GM19463 (cell line): ENCODE results near the gene EFCAB6.

Source experiments
- ATAC-seq: cut with Tn5 transposase; IDR thresholded peaks from one replicate; pipeline ENCODE4 v1.9.1; 2021; ENCODE audit warnings: mild to moderate bottlenecking, moderate library complexity; ENCODE audit not compliant: unreplicated experiment

The EFCAB6 gene, protein sequence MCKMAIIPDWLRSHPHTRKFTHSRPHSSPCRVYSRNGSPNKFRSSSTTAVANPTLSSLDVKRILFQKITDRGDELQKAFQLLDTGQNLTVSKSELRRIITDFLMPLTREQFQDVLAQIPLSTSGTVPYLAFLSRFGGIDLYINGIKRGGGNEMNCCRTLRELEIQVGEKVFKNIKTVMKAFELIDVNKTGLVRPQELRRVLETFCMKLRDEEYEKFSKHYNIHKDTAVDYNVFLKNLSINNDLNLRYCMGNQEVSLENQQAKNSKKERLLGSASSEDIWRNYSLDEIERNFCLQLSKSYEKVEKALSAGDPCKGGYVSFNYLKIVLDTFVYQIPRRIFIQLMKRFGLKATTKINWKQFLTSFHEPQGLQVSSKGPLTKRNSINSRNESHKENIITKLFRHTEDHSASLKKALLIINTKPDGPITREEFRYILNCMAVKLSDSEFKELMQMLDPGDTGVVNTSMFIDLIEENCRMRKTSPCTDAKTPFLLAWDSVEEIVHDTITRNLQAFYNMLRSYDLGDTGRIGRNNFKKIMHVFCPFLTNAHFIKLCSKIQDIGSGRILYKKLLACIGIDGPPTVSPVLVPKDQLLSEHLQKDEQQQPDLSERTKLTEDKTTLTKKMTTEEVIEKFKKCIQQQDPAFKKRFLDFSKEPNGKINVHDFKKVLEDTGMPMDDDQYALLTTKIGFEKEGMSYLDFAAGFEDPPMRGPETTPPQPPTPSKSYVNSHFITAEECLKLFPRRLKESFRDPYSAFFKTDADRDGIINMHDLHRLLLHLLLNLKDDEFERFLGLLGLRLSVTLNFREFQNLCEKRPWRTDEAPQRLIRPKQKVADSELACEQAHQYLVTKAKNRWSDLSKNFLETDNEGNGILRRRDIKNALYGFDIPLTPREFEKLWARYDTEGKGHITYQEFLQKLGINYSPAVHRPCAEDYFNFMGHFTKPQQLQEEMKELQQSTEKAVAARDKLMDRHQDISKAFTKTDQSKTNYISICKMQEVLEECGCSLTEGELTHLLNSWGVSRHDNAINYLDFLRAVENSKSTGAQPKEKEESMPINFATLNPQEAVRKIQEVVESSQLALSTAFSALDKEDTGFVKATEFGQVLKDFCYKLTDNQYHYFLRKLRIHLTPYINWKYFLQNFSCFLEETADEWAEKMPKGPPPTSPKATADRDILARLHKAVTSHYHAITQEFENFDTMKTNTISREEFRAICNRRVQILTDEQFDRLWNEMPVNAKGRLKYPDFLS (N-terminal part only)

DNA sequence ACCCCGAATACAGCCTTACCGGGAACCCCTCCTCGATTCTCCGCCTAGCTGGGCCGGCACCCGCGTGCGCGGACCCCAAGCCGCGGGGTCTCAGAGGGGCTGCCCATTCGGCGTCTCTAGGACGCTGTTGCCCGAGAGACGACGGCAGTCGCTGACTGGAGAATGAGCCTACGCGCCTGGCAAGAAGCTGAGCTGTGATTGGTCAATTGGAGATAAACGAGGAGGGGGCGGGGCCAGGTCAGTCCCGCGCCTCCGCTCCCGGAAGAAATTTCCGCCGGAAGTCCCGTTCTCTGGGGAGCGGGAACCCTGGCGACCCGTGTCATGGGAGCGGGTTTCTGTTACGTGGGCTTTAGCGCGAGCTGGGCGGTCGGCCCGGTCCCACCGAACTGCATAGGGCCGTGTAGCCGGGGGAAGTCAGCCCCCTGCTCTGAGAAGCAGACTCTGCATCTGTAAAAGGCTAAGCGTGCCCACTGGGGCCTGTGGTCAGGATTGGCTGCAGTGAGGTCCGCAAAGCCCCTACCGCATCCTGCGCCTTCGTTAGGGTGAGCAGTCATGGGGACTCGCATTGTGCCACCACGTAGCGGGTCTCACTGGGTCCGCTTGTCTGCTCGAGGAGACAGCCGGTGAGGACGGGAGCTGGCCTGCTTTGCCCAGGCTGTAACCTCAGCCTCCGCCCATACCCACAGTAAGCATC lies at the start of gene EFCAB6:
Gene EFCAB6, minus strand, starts transcription at position 157 of the 694 bp plus-strand sequence. CDS start 29,987 bp downstream, outside the sequence.
- peak; percentile 81 for ATAC-seq

DNA sequence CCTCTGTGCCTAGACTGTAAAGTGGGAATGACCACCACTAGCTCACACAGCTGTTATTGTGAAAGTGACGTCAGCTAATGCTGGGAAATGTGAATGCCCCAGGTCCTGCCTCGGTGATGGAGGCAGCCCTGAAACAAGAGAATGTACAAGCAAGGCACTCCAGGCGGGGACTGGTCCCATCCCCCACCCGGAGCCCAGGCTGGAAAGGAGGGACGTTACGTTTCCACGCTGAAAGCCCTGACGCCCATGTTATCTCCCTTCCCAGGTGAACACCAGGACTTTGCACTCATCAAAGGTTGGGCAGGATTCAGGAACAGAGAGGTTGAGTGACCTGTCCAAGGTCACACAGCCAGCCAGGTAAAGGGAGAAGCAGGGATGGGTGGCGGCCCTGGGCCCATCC lies 49.4 kb upstream of the EFCAB6 start:
- no peak for ATAC-seq

DNA sequence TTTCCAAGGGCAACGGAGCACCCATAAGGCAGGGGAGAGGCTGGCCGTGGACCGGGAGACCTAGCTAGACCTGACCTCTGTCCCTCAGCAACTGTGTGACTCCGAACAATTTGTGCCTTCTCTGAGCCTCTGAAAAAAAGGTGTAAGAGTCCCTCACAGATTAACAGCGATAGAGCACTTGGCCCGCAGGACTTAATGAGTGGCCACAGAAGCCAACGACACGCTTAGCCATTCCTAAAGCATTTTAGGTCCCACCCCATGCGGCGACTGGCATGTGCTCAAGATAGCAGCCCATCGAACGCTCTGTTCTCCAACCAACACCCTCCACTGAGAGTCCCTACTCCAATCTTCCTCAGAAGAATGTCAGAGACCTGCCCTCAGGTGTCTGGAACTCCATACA lies 48.7 kb upstream of the EFCAB6 start:
- ATAC-seq, result no peak

DNA sequence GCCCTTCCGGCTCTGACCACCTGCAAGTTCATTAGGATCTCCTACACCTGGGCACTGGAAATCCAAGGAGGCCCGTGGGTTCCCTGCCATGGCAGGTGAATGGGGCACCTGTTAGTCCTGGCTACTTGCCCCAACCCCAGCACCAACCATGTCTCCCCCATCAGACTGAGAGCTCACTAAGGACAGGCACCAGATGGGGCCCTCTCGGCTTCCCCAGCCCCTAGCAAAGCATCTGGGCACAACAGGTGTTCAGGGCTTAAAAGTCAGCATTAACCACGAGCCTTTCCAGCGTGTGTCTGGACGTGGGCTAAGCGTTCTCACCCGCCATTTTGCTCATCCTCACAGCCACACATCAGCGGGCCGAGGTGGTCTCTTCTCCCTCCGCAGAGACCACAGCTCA lies 48.0 kb upstream of the EFCAB6 start:
- no peak for ATAC-seq

DNA sequence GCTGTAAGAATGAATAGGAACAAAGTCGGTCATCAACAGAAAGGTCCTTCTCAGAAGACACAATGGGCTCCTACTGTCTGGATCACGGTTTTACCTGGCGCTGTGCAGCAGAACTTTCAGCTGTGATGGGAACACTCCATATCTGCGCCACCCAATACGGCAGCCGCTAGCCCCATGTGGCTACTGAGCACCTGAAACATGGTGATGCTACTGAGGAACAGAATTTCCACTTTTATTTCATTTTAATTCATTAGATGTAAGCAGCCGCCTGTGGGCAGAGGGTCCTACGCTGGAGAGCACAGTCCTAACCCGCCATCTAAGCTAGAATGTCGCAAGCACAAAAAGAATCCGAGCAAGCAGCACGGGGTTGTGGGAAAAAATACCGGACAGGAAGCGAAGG lies 47.5 kb upstream of the EFCAB6 start:
- no peak for ATAC-seq

DNA sequence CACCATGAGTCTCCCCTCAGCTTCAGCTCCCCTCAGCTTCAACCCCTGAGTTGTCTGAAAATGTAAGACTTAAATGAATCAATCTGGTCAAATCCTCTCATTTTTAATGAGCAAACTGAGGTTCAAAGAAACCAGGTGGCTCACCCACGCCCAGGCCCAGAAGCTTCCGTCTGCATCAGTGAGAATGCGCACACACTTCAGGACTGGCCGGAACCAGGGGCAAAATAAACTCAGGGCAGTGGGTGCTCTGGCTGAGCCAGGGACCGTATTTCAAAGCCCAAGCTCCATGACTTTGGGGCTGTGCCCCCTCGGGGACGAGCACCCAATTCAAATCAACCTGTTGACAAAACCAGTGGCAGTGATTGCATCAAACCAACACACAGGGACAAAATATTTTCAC lies 47.1 kb upstream of the EFCAB6 start:
- no peak for ATAC-seq

DNA sequence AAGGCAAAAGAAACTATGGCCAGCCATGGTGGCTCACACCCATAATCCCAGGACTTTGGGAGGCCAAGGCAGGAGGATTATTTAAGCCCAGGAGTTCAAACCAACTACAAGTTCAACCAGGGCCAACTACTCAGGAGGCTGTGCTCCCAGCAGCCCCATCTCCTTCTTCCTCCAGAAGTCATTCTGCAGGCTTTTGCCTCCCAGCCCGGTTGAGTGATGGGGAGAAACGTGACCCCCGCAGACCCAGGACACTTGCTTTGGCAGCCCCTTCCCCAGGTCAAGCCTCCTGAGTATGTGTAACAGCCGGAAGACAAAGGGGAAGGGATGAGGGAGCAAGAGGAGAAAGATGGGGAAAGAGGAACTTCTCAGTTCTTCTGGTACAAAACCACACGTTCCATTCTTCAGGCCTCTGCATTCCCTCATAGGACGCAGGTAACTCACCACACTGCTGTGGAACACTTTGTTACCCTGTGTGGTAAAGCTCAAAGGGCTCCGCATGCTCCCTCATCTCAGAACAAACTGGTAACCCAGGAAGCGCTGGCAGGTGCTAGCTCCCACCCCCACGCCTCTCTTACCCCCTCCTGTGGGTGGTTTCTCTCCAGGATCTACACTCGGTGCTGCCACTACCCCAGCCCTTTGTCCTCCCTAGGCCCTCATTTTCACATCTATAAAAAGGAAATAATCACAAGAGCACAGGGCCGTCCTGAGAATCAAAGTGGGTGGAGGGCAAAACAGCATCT lies 46.2 kb upstream of the EFCAB6 start:
- ATAC-seq, result no peak

DNA sequence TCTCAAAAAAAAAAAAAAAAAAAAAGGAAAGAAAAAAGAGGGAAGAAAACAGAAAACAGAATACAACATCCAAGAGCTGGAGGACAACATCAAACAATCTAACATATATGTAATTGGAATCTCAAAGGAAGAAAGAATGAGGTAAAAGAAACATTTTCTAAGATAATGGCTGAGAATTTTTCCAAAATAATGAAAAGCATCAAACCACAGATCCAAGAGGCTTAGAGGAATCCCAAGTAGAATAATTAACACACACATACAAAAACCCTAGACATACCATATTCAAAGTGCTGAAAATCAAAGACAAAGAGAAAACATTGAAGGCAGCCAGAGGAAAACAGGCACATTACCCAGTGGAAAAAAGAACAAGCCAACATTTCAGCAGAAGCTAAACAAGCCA lies 45.3 kb upstream of the EFCAB6 start:
- ATAC-seq, result no peak

DNA sequence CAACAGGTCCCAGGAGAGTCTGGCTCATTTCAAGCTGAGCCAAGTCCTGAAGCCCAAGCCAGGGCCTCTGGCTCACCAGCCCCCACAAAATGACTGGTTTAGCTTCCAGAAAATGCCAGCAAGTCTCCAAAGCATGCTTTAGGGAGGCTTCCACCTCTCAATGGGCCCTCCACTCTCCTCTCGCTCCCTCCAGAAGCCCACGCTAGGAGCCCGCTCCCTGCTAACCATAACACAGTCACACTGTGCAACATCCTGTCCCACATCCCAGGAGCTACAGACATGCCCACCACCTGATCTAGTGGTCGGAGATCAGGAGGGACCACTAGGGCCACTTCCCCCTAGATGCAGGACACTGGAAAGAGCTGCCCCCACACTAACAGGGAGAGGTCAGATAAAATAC lies 43.3 kb upstream of the EFCAB6 start:
- ATAC-seq, result no peak

DNA sequence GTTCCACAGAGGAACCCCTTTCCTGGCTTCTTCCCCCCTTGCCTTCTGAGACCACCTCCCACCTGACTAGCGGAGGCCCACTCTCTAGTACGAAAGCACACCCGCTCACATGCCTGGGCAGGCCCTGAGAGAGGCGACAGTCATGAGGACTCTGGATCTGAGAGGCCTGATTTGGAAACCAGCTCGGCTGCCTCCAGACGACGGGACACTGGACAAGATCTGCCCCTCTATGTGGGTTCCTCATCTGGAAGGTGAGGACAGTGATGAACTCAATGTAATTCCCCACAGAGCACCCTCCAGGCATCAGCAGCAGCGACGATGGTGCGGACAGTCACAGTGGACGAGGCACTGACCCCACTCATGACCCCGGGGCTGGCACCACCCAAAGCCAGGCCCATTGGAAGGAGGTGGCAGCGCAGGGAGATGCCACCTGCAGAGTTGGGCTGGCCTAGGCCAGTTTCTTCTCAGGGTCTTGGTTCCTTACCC lies 42.7 kb upstream of the EFCAB6 start:
- ATAC-seq, result no peak

DNA sequence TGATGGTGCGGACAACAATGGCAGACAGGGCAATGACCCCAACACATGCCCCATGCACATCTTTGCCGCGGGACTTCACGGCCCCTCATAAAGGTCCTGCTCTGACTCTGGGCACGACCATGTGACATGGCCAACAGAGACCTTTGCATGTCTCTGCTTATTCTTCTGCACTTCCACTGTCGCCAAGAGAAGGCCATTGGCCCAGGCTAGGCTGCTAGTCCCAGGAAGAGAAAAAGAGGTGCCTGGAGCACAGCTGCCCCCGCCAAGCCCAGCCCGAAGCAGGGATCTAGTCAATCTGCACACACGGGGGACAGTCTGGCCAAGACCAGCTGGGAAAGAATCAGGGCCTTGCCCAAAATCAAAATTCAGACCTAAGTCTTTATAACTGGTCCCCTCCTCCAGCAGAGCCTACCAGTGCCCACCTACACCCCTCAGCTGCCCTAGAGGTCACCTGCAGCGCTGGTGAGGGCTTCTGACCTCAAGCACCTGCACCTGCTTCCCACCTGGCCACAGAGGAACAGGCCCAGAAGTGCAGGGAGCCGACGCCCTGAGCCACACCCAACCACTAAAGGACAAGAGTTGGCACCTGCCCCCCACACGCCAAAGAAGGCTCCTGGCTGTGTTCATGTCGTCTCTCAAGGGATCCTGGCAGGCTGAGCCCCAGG lies 42.1 kb upstream of the EFCAB6 start:
- no peak for ATAC-seq

DNA sequence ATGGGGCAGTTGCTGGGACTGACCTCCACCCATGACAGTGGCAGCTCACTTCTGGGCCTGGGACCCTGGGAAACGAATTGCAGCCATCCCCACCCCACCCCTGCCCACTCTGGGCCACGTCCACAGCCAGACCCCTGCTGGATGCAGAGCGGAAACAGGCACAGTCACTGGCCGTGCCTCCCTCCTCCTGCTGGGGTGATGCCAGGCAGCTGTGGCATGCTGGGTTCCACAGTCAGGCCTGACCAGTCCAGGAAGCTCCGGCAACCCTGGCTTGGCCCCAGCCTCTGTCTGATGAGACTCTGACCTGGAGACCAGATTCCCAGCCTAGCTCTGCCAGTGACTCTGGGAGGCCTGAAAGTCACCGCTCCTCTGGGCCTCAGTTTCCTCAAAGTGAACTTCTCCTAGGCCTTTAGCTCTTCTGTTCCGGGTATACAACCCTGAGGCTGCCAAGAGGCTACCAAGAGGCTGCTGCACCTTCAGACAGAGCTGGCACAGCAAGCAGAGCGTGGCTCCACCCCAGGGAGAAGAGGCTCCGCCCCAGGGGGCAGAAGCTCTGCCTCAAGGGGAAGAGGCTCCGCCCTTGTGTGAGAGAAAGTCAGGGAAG lies 41.3 kb upstream of the EFCAB6 start:
- ATAC-seq, result no peak

DNA sequence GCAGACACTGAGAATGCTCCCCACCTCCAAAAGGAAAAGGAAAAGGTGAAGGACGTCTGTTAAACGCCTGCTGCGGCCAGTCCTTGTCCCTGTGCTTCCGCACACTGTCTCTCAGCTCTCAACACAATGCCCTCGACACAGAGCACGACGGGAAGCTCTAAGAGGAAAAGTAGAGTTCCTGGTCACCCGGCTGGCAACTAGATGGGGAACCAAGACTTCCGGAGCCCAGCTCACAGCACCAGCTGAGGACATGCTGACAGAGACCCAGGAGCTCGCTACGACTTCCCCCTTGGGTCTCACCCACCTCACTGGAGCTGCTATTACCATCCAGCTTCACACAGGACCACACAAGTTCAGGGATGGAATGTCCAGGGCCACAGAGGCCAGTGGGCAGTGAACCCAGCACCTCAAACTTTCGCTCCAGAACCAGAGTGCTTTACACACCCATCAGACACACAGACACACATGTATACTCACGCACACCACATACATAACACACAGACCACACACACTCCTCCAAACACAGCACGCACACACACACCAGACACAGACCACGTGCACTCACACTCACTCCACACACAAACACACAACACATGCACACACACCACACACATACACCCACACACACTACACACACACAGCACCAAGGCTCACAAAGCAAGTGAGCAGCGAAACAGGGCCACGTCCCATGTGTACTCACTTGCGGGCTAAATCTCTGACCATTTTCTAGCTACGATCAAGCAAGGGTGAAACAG lies 40.6 kb upstream of the EFCAB6 start:
- ATAC-seq, result no peak

DNA sequence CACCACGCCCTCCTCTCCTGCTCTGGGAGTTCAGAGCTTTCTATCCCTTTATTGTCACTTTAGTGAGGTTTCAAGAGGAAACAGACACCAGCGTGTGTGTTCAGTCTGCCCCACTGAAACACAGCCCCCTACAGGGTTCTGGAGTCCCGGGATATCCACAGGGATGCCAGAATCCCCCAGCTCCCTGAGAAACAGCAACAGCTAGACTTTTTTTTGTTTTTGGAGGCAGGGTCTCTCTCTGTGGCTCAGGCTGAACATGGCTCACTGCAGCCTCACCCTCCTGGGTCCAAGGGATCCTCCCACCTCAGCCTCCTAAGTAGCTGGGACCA lies 39.8 kb upstream of the EFCAB6 start:
- ATAC-seq, result no peak

DNA sequence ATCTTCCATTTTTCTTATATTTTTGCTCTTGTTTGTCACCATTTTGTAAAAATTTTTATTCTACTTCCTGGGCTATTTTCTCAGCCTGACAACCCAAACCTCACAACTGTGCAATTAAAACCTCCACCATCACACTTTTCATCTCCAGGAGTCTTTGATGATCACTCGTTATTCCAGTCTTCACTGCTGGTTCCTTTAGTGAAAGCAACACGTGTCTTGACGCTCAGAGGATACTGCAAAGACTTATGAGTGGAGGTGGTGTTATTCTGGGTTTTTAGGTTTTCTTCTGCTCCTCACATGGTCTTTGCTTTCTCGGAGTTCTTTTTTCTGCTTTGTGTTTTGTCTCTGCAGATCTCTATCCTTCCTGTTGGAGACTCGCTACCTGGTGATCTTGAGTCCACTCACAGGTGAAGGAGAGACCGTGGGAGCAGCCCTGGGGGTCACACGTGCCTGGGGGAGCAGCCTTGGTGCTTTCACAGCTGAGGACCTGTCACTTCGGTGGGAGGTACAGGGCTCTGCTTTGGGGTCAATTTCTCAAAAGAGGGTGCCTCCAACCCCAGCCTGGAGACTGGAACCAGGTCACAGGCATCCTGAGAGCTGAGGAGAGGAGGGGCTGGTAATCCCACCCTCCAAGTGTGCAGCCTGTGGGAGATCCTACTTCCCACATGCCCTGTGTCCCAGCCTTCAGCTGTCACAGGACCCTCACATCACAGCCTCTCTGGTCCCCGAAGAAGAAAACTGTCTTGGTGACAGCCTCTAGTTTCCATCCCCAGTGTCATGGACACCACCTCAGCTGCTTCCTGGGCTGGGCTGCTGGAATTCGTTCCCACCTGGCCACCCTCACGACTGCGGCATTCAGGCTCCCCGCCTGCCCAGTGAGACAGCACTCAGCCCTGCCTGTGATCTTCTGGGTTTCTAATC lies 39.2 kb upstream of the EFCAB6 start:
- ATAC-seq, result no peak

DNA sequence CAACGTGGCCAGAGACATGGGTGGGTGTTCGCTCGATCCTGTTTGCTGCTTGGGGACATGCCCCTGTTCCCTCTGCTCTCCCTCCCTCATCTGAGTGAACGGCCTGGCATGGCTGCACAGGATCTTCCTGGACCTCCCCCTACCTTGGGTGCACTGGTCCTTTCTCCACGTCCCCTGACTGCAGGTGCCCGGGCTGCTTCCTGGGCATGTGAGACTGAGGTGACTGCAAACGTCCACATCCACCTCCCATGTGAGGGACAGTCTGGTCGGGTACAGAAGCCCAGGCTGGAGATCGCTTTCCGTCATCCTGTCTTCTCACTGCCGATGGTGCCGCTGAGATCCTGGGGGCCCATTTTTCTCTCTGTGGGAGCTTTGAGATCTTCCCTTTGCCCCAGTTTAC lies 38.4 kb upstream of the EFCAB6 start:
- ATAC-seq, result no peak

DNA sequence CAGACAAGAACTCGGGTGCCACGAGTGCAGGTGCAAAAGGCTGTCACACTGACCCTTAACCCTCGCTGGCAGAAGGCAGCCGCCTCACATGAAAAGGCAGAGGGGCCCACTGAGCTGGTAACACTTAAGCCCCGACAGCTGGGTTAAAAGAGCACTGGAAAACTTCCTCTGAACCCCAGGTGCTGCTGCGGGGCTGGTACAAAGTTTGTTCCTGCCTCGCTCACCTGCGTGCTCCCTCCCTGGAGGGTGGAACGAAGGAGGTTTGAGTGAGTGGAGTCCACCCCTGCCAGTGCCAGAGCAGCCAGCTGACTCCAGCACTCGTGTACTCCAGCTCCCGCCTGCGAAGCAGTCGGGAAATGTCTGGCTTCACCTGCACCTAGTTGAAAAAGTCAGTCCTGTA lies 37.6 kb upstream of the EFCAB6 start:
- ATAC-seq, result no peak
